Caki2 (cell line): ENCODE measurements around the gene ANGPTL7. TPM values are rescaled to one million over a fixed set of nuclear protein-coding genes. Genes with fewer than 3 reads are reported as not detected.

ENCODE experiments used
- DNase-seq: peaks from one replicate; pipeline ENCODE4 v3.0.0-alpha.2; 2015; ENCODE audit warnings: low read depth
- in situ Hi-C: cut with HindIII; loops from 2 replicates; pipeline ENCODE4 v1.10.0; 2016; ENCODE audit warnings: low sequenced_read_pairs, low pct_unique_long_range_greater_than_20kb, mixed read lengths
- total RNA-seq: library from RNA; depleted of rRNA; stranded (reverse); fragments of >200 nt; shearing (Covaris generic); gene quantifications from 2 replicates; pipeline ENCODE4 v1.2.3, GENCODE V29; 2014; ENCODE audit warnings: low replicate concordance

ANGPTL7 gene
- total RNA-seq, 1 experiment from 2014 or later = not detected

DNA sequence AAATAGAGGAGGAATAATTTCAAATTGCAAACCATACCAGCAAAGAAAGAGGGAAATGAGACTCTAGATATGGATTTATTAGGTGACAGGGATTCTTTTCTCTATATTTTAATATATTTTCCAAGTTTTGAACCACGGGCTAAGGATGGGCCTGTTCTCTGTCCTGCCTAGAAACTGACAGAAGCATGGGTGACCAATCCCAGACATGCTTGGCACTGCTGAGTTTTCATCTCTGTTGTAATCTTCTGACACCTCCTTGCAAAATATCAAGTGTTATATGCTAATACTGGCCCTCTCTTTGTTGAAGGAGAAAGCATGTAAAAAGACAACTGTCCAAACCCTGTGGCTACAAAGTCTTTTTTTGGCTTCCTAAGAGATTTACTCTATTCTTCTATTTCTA lies 774 bp upstream of the ANGPTL7 start:
- DNase-seq = no peak
- in situ Hi-C loops = no loop called here

DNA sequence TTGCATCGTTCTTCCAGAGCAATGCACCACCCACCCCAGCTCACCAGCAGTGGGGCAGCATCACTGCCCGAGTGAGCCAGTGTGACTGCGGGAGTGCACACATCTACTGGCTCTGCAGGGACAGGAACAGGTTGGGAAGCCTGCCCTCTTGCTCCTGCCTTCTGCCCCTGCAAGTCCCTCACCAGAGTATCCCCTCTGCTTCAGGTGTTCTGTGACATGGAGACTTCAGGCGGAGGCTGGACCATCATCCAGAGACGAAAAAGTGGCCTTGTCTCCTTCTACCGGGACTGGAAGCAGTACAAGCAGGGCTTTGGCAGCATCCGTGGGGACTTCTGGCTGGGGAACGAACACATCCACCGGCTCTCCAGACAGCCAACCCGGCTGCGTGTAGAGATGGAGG lies 4.2 kb downstream of the ANGPTL7 start:
- in situ Hi-C loops = no loop called here
- no peak for DNase-seq

DNA sequence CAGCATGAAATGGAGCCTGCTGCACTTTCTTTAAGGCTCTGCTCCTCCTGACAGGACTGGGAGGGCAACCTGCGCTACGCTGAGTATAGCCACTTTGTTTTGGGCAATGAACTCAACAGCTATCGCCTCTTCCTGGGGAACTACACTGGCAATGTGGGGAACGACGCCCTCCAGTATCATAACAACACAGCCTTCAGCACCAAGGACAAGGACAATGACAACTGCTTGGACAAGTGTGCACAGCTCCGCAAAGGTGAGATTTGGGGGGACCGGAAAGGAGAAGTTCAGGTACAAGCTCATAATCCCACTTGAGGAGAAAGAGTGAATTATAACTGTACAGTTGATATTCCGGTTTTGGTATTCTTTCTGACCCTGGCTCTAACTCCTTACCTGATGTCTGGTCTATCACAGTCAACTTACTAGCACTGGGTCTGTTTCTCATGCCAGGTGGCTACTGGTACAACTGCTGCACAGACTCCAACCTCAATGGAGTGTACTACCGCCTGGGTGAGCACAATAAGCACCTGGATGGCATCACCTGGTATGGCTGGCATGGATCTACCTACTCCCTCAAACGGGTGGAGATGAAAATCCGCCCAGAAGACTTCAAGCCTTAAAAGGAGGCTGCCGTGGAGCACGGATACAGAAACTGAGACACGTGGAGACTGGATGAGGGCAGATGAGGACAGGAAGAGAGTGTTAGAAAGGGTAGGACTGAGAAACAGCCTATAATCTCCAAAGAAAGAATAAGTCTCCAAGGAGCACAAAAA lies 5.4 kb downstream of the ANGPTL7 start:
- in situ Hi-C loops = no loop called here
- no peak for DNase-seq

DNA sequence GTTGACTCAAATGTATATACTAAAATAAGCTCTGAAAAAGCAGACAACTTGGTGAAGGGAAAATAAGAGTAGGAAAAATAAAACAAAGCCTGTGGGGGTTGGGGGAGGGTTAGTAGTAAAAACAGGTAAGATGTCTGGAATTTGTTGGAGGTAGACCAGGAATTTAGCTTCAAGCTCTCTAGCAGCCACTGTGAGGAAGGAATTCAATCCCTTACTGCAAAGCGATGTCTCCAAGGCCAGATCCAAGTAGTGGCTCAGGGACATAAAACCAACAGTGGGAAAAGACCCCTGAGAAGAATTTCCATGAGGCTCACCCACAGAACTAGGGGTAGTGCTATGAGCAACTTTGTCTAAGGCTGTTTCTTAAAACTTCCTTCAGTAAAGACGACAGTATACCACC lies 7.8 kb downstream of the ANGPTL7 start:
- in situ Hi-C loops = no loop called here
- no peak for DNase-seq

DNA sequence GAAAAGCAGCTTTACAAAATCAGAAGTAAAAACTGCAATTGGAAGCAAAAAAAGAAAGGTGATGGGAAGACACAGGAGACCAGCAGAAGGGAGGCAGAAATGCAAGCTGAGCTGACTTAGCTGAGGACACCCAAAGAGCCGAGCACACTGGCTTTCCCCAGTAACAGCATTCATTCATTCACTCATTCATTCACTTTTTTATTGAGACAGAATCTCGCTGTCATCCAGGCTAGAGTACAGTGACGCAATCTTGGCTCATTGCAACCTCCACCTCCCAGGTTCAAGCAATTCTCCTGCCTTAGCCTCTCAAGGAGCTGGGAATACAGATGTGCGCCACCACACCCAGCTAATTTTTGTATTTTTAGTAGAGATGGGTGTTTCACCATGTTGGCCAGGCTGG lies 8.2 kb downstream of the ANGPTL7 start:
- in situ Hi-C loops = no loop called here
- DNase-seq = no peak

DNA sequence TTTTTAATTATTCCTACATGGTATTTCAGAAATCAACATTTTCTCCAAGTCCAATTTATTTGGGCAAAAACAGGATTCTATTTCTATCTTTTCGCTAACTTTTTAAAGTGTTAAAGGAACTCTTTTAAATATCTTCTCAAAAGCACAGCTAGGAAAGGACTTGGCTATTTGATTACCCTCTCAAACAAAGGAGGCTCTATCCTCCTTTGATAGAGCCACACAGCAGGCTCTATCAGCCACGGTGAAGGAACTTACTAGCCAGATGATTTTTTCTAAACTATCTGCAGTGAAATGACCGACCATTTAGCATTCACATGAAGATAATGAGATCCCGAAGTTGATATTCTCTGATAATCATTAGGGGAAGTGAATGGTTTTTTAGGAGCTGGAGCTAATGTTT lies 9.1 kb downstream of the ANGPTL7 start:
- in situ Hi-C loops = no loop called here
- no peak for DNase-seq

DNA sequence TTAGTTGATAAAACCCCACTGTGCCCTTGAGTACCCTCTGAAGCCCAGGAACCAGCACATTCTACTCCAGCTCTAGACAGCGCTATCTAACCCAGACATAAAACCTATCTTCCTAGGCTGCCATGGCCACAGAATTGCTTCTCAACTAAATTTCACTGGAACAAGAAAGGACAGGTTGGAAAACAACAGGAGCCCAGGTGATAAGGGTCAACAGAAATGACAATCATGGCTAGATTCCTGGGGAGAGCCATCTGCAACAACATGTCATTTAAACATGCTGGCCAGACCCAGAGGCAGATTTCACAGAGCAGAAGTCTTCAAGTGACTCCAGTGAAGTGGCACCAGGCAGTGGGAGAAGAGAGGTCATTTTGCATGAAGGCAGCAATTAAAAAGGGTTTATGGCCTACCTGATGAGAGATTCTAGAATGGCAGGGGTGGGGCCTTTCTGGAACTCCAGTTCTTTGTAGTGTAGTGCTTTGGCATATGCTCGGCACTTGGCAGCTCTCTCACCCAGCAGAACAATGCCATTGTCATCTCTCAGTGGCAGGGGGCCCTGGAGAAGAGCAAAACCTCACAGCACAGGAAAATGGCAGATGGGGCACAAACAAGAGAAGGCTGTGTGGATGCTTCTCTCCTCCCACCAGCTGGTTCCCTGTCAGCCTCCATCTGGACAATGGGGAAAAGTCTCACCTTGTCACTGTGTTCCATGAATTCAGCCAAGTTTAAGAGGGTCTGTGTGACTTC lies 9.9 kb downstream of the ANGPTL7 start:
- DNase-seq = no peak
- in situ Hi-C loops = no loop called here

DNA sequence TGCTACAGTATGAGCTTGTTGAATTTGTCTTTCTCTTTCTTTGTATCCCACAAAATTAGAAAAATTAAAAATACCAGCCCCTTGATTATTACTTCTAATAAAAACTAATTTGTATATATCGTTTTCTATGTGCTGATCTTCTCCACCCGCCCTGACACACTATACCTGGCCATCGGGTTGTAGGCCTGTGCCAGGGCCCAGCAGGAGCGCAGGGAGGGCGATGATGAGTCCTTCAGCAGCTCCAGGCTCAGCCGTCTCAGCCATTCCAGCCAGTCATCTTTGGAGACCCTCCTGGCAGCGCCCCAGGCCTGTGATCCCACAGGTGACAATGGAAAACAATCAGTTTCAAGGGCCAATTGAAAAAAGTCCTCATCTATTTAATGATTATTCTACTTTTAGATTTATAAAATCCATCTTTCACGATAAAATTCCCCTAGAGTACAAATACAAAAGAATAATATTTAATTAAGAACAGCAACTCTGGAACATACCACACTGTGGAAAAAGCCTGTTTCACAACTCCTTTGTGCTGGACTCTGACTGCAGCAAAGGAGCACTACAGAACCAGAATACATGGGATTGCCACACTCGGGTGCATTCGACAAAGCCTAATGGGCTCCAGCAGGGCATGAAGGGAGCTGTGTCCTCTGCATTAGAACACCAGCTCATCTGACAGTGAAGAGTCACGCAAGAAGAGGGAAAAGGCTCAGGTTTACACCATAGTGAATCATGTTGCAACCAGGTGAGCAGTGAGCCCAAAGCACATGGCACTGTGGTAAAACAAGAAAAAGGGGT lies 15.4 kb downstream of the ANGPTL7 start:
- in situ Hi-C loops = no loop called here
- DNase-seq = no peak

DNA sequence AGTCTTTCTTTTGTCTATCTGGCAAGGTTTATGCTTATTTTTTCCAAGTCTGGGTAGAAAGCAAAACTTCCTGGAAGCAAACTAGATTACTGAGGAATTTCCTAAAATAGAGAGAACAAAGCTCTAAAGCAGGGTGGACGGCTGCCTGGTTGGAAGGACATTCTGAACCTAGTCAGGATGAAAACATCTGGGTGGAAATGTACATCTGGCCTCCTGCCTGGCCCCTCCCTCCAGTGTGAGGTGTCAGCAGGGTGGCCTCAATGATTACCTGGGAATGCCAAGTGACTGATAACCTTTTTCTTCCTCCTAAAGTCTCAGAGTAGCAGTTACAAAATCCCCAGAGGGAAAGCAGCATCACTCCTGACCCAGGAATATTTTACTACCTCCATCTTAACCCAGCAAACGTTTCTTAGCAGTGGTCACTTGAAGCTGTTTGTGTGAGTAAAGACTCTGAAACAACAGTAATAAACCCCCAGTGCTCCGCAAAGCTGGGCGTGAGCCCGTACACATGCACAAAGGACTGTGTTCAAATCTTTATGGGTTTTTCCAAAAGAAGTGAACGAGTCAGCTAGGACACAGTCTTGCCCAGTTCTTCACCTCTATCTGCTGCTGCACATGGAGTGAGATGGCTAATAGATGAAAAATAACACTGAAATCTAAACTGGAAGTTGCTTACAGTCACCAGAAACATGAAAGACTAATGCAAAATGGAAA lies 18.9 kb downstream of the ANGPTL7 start:
- in situ Hi-C loops = no loop called here
- DNase-seq = no peak

DNA sequence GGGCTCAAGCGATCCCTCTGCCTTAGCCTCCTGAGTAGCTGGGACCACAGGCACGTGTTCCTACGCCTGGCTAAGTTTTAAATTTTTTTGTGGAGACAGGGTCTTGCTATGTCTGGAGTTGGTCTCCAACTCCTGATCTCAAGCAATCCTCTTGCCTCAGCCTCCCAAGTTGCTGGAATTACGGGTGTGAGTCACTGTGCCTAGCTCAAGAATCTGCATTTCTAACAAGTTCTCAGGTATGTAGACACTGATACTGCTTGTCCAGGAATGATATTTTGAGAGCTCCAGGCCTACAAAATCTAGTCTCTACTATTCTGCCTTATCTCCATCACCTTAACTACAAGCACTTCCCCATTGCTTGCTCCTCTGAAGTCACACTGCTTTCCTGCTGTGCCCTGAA lies 22.3 kb downstream of the ANGPTL7 start:
- DNase-seq = no peak
- in situ Hi-C loops = no loop called here

DNA sequence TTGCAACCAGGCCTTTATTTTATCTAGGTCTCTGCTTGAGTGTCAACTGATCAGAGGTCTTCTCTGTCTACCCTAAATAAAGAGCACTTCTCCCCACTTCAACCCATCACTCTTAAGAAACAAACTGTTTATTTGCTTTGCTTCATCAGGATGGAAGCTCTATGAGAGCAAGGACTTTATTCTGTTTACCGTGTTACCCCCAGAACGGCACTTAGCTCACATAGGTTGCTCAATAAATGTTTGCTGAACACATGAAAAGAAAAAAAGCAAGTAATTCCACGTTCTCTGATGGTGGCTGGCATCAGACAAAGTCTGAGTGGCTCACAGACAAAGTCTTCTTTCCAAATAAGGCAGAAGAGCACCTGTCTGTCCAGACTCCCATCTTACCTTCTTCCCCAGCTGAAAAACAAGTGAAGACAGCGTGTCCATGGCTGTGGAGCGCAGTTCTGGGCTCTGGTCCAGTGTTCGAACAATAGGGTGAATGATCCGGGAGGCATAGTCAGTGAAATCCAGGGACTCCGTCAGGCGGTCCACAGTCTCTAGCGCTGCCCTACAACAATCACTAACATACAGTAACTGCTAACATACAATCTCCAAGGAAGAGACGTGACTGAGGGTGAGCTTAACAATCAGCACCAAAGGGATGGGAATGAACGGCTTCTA lies 22.9 kb downstream of the ANGPTL7 start:
- DNase-seq = no peak
- in situ Hi-C loops = no loop called here

DNA sequence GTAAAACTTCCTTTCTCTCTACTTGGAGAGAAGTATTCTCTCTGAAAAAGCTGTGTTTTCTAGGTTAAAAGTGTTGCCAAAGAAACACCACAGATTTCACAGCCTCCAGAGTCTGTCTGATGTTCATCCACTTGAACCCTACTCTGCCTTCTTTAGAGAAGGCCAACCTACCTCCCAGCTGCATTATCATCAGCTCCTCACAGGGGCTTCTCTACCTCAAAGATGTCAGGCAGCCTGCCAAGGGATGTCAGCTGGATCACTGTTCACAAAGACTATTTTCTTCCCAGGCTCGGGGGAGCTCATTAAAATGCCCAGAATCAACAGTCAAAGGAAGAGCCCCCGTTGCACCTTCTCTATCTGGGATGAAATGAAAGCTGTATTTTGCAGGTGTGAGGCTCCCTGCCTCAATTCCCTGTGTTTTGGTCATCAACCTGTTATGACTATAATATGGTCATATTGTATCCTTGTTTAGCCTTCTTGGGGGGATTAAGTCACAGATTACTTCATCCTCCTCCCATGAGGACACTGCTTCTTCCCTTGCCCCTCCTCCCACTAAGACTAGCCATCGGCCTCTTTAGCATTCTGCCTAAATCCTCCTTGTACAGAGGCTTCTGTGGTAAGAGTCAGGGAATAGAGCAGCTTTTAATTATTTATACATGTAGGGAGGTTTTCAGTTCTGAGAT lies 25.7 kb downstream of the ANGPTL7 start:
- in situ Hi-C loops = no loop called here

DNA sequence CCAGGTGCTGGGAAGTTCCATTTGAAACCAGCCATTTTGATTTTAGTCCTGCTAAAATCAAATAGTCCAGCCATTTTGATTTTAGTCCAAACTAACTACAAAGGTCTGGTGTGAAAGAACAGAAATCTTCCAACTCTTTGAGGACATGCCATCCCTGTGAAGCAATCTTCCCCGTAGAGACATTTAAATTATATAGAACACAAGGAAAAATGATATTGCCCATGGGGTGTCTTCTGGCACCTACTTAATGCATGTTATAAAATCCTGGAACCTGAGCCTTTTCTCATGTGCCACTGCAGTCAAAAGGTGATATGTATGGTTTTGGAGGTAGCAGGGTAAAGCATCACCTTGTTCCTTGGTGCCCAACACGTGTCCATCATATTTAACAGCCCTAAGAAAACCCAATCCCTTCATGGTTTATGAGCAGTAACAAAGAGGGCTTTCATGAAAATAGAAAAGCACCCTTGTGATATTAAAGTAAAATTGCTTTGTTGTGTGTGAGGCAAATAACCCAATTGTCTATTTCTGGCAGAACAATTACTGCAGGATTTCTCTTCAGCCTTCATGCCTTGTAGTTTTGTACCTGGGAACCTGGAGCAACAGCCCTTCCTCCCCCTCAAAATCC lies 26.3 kb downstream of the ANGPTL7 start:
- in situ Hi-C loops = no loop called here
- DNase-seq = no peak

More for the DNA sequence above, 25.7 kb downstream of the ANGPTL7 start:
- DNase-seq = no peak

DNA sequence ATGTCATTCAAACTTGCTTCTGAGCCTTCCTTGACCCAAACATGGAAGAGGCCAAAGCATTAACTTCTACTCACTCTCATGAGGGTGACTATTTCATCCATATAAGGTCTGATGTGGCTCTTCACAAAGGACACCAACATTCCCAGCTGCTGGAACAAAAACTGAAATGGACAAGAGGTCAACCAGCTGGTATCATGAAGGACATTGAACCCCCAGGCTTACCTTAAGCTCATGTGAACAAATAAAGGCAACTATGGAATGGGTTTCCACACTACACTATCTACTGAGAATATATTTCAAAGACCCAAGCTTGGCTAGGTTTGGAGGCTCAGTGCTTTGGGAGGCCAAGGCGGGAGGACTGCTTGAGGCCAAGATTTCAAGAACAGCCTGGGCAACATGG lies 26.9 kb downstream of the ANGPTL7 start:
- in situ Hi-C loops = no loop called here
- DNase-seq = no peak

DNA sequence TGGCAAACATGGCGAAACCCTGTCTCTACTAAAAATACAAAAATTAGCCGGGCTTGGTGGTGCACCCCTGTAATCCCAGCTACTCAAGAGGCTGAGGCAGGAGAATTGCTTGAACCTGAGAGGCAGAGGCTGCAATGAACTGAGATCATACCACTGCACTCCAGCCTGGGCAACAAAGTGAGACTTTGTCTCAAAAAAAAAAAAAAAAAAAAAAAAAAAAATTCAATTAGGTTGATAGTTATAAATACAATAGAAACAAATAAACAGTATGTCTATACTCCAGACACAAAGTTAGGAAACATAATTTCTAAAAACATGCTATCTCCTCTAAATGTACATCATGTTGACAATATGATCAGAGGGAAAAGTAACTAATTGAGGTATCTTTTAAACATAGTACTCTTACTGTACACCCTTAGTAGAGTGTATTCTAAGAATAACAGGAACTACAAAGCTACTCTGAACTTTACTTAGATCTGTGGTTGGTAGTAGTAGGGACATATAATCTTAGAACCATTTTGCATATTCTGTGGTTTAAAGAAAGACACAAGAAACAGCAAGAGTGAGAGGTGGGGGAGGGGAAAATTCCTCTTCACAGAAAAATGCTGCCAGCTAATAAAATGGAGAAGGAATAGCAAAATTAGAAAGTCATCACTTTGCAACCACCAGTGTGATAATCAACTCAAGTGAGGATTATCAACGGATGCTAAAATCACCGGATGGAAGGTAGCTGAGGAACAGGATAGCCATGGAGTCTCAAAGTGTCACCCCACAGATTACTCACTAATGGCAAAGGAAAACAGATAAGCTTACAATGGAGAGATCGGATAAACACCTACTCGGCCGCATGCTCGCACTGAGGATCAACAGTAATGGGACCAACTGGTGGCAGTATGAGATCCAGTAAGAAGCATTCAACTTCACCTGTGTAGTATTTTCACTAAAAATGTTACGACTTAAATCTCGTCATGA lies 38.2 kb downstream of the ANGPTL7 start:
- in situ Hi-C loops = no loop called here

DNA sequence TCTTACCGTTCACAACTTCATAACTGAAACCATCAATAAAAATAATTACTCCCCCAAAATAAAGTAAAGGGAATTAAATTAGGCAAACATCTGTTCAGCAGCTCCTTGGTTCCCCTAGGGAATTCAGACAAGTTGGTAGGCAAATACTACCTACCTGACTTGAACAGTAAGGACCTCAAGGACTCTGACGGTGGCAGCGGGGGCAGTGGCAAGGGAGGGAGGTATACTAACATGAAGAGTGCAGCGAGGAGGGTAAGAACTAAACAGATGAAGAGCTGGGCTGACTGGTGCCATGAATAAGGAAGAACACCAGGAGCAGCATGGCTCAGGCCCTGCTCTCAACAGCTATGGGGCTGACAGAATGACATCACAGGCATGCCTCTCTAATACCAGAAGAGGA lies 40.0 kb downstream of the ANGPTL7 start:
- DNase-seq = no peak
- in situ Hi-C loops = no loop called here

More for the DNA sequence above, 38.2 kb downstream of the ANGPTL7 start:
- no peak for DNase-seq
